Suppressor macrophage treated with lipopolysaccharide for 1 hour (primary cell): ENCODE data around the gene PGLYRP4.

Source experiments
- DNase-seq, 3 donors: peaks; one replicate each; pipeline ENCODE4 v3.0.0-alpha.2; 2020 to 2022

Gene PGLYRP4

GRCh38 chr1:153348511-153349362 is at the start of gene PGLYRP4:
TSS of gene PGLYRP4 (minus strand) at chr1:153348841. CDS start at chr1:153347932, 909 bp downstream.
- DNase-seq: no peak

DNA sequence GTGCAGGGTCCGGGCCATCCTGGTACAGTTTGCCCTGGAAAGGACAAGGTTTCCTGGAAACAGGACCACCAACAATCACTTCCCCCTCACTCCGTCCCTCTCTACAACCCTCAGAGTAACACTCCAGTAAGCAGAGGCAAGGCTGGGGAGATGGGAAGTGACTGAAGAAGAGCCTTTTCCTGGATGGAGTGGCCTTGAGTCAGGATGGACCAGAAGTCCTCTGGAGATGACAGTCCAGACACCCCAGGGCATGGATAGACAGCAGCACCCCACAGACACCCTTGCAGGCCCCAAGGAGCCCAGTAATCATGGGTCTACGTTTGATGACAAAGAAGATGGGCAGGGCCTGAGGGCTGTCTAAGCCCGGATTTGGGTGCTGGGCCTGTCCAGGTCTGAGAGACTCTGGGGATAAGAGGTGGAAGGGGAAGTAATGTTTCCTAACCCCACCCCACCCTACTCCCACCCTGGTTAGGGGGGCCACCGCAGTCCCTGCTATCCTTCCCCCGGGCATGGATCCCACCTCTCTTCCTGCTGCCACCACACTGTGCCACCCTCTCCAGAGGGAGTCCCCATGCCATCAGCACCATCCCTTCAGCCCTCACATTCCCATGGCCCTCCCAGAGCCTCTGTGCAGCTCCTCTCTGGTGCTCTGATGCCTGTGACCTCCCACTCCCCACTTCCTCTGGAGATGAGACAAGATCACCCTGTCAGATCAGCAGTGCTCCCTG is 49.4 kb upstream of the PGLYRP4 start:
- no peak for DNase-seq

DNA sequence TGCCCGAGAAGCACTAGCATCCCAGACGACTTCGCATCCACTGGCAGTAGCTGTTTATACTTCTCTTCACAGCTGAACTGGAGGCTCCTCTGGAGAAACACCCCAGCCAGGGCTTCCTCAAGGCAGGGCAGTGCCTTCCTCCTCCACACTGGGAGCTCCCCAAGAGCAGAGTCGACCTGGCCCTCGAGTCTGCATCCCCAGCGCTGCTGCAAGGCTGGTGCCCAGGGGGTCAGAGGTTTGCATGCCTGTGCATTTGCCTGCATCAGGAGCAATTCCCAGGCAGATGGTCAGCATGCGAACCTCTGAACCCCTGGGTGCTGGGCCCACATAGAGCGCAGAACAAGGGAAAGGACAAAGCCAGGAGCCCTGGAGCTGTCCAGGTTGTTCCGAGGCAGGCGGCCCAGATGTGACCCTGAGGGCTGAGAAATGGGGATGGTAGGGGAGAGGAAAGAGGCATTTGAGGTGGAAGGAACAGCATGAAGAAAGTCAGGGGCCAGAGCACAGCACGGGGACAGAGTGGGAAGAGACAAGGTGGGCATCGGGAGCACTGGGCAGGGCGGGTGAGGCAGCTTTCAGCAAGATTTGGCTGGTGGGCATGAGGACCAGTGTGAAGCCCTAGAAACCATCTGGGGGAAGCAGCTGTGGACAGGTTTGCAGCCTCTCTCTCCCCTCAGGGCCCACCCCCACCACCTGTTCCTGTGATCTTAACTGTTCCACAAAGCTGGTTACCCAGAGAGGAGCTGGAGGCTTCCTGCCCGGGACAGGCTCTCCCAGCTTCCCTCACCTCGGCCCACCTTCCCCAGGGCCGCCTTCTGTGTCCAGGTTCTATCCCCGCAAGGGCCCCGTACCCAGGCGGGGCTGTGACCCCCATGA is 48.6 kb upstream of the PGLYRP4 start:
- DNase-seq: no peak

DNA sequence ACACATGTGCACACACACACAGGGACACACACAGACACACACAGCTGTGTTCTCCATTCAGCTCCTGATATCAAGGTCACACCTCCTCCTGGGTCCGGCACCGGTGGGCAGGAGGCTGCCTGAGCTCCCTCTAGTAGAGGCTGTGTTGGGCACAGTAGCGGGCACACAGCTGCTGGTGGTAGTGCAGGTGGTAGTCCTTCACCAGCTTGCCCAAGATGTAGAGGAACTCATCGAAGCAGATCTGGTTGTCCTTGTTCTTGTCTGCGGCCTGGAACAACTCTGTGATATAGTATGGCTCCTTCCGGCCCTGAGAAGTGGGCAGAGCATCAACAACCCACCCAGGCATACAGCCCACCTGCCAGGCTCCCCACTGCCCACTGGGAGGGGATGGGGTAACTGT is 47.8 kb upstream of the PGLYRP4 start:
- DNase-seq: no peak

DNA sequence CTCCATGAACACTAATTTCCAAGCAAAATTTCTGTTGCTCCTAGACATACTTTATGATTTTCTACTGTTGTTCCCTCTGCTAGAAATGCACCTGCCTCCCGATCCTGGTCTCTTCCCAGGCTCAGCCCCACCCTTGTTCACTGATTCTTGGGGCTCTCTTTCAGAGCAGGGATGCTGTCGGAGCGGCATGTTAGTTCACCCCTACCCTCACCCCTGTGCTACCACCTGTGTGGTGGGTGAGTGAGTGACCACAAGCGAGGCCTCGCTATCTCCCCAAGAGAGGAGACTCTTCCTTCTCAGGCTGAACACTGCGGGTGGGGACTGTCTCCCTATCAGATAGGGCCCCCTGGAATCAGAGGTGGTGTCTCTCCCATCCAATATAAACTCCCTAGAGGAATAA is 47.1 kb upstream of the PGLYRP4 start:
- DNase-seq: no peak

GRCh38 chr1:153395136-153395685 is 46.6 kb upstream of the PGLYRP4 start:
- no peak for DNase-seq

DNA sequence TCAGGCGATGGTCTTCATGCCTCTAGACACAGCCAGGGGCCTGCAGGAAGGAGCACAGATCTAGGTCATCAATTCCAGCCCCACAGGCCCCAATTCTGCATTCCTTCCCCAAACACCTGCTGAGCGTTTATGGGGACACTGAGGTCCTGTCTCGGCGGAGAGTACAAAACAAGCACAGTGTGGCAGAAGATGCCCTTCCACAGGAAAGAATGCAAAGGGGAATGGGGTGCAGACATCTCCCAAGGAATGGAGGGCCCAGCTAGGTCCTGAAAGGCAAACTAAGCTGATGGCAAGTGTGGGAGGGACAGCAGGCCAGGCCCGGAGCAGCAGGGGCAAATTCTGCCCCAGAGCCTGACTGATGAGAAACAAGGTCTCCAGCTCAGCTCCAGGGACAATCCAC is 45.8 kb upstream of the PGLYRP4 start:
- DNase-seq: no peak

DNA sequence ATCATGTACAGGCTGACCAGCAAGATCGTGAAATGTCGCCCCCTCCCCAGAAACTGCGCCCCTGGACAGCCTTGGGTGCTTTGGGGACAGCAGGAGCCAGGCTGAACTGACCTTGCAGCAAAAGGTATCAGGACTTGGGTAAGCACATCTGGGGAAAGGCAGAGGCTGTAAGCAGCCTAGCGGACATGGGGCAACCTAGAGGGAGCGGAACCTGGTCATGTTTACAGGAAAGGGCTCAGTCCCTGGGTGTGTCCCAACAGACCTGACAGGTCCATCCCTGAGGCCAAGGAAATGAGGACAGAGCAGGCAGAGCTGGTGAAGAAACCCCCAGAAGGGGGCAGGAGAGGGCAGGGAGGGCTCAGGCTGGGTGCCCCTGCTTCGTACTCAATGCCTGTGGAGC is 45.3 kb upstream of the PGLYRP4 start:
- no peak for DNase-seq

DNA sequence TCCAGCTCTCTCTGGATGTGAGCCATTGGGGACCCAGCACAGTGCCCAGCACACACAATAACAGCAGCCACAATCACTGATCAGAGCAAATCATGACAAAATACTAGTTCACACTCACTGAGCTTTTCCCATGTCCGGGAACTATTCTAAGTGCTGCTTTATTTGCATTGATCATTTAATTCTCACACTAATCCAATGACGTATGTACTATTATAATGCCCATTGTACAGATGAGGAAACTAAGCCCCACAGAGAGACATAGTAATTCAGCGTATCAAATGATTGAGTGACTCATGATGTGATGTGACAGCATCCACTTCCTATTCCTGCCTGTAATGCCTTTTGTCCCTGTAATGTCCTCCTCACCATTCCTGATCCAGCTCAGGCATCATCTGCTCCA is 44.2 kb upstream of the PGLYRP4 start:
- DNase-seq: no peak

- no peak for DNase-seq
These were observed 43.6 kb upstream of the PGLYRP4 start for GRCh38 chr1:153392258-153392657.

DNA sequence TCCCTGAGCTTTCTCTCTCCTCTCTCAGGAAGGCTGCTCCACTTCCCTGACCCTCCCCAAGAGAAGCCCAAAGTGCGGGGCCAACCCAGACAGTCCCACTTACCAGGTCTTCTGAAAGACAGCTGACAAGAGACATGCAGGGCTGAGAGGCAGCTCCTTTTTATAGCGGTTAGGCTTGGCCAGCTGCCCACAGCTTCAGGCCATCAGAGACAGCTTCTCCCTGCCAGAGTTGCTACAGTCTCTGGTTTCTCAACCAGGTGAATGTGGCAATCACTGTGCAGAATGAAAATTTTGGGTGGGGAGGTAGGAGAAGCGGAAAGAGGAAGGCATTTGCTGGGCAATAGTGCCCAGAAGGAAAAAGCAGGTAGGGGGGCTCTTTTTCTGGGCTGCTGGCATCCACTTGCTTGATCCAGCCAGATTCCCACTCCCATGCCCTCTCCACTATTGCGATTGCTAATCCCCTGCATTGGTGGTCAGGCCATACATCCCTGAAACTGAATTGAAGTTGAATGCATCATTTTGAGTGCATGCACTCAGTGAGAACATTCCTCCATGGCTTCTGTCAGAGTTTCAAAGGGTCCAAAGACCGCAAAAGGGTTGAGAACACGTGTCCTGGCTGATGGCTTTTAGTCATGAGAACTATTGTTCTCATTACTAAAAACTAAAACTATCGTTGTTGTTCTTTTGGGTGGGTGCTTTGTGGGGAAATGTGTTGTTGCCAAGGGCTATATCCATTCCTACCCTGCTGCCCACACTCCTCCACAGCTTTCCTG is 42.5 kb upstream of the PGLYRP4 start, which contains the start of gene S100A8:
S100A8 (minus strand) TSS at position 136 of the 773 bp plus-strand sequence. CDS start 538 bp downstream, outside the sequence.
- peak; percentile 36 to 50 (median 48) for DNase-seq

- DNase-seq: peak; percentile 27 to 38 (median 32)
These were observed 41.6 kb upstream of the PGLYRP4 start for GRCh38 chr1:153389973-153390879.

DNA sequence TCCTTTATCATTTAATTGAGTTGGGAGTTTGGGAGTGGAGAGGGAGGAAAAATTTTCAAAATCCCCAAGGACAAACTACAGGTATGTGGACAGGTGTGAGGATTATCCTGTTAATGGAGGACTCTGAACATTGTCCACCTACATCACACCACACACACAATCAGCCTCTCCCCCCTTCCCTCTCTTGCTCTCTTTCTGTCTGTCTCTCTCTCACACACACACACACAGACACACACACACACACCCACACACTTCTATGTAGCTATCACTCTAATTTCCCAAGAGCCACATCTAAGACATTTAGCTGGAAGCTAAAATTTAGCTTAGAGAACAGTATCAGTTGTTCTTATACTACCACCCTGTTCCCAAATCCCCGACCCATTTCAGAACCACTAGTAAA is 40.8 kb upstream of the PGLYRP4 start:
- peak in 1 of 3 donors; percentile 28 for DNase-seq

GRCh38 chr1:153387785-153388184 is 39.1 kb upstream of the PGLYRP4 start:
- no peak for DNase-seq

DNA sequence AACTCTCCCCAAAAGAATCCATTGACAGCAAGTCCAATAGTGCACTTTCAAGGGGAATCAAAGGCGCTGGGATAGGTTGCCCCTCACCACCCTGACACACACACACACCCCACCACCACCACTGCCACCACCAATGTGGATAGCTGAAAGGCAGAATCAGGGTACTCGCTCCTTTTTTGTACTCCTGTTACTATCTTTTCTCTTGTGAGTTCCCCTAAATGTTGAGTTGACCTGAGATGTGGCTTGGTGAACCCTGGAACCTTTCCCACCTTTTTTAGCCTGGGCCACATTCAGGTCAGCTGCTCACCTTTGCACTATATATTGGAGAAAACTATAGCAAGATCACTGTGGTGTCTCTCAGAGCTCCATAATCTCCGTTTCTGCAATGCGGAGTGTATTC is 38.4 kb upstream of the PGLYRP4 start:
- DNase-seq: no peak

GRCh38 chr1:153386500-153386901 is 37.9 kb upstream of the PGLYRP4 start:
- DNase-seq: peak; percentile 81 to 92 (median 88)

DNA sequence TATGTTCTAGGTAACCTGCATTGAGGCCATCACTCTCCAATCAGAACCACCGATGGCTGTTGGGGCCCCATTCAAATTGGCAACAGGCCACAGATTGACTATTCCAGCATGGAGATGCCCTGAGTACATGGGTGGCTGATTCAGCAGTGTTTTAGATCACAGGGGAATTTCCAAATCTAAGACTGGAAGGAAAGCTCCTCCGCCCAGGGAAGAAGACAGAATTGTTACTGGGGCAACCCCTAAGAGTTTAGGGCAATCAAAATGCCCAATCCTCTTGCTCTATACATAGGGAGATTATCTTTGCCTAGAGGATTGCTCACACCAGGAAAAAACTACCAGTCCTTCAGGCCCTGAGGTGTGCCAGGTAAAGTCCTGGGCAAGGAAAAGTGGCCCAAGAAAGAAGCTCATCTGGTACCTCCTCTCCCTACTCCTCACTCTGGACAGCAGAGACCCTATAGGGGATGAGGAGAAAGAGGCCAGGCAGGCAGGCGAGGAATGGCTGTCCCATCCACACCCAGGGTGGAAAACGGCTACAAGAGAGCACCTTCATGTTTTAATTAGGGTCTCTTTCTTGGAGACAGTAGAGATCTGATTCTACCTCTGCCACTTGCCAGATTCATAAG is 36.4 kb upstream of the PGLYRP4 start:
- peak; percentile 82 to 87 (median 86) for DNase-seq

DNA sequence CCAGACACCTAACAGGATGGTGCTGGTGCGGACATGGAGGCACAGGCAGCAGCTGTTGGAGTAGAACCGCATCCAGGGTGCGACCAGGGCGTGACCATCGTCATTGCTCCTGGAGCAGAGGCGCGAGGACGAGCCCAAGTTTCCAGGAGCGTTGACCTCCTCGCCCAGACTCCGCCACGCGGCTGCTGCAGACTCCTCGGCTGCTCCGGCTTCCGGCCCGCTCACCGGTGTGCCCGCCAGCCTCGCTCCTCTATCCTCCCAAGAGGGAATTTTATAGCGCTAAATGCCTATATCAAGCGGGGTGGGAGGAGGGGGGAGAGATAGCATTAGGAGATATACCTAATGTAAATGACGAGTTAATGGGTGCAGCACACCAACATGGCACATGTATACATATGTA is 32.1 kb upstream of the PGLYRP4 start:
- no peak for DNase-seq

- no peak for DNase-seq
These were observed 30.9 kb upstream of the PGLYRP4 start for GRCh38 chr1:153379591-153379990.

- DNase-seq: peak; percentile 80 to 94 (median 92)
These were observed 26.9 kb upstream of the PGLYRP4 start, which contains the start of gene S100A12 for GRCh38 chr1:153375511-153375910. TSS of gene S100A12 (minus strand) at chr1:153375621. CDS start at chr1:153374592, 1,029 bp downstream.
